H1 (cell line): ENCODE measurements around the gene GHRL. TPM values are rescaled to one million over a fixed set of nuclear protein-coding genes. Genes with fewer than 3 reads are reported as not detected.

ENCODE experiments used
- CTCF ChIA-PET: fragments of 300-600 bp; sonication (Branson Sonifier 250); formaldehyde crosslinking; loops from one replicate; lab custom pipeline; 2021; ENCODE audit not compliant: partially characterized antibody; lab: Charles Lee
- POLR2A ChIA-PET: fragments of 300-600 bp; sonication (Branson Sonifier 250); formaldehyde crosslinking; loops from one replicate; lab custom pipeline; 2021; ENCODE audit warnings: inconsistent platforms; ENCODE audit not compliant: partially characterized antibody; lab: Charles Lee
- DNase-seq, 2 experiments: peaks; one replicate each; pipeline versions ENCODE4 v3.0.0 to v3.0.0-alpha.2; 2010 to 2022; ENCODE audit warnings: low spot score in 2 of 2, low read depth in 1 of 2, mixed read lengths in 1 of 2
- FAIRE-seq: peaks from 2 replicates; lab custom pipeline; 2011; peaks lifted over from hg19 to GRCh38; lab: Jason Lieb, UNC
- H2AFZ ChIP-seq: 2 replicates; pipeline ENCODE4 v1.8.1; 2012; ENCODE audit warnings: low read length, inconsistent platforms
- H2AK5ac ChIP-seq: 2 replicates; pipeline ENCODE4 v1.6.1; 2013; ENCODE audit warnings: low read depth, low read length
- H2BK120ac ChIP-seq: replicated peaks from 2 replicates; pipeline ENCODE3; 2013; ENCODE audit warnings: low read depth, low read length, inconsistent platforms
- H2BK12ac ChIP-seq: 2 replicates; pipeline ENCODE4 v1.6.1; 2013; ENCODE audit warnings: low read depth, low read length
- H2BK15ac ChIP-seq: 2 replicates; pipeline ENCODE4 v1.6.1; 2013; ENCODE audit warnings: low read length
- H2BK20ac ChIP-seq: 2 replicates; pipeline ENCODE4 v1.6.1; 2013; ENCODE audit warnings: low read length
- H2BK5ac ChIP-seq: 2 replicates; pipeline ENCODE4 v1.6.1; 2013; ENCODE audit warnings: low read depth, low read length
- H3K14ac ChIP-seq: 2 replicates; pipeline ENCODE4 v1.6.1; 2013; ENCODE audit warnings: inconsistent platforms; ENCODE audit not compliant: insufficient read length
- H3K18ac ChIP-seq: 2 replicates; pipeline ENCODE4 v1.6.1; 2013; ENCODE audit warnings: low read length; ENCODE audit errors: extremely low read depth
- H3K23ac ChIP-seq: 2 replicates; pipeline ENCODE4 v1.6.1; 2013; ENCODE audit warnings: inconsistent platforms; ENCODE audit not compliant: insufficient read length
- H3K23me2 ChIP-seq: 2 replicates; pipeline ENCODE4 v1.6.1; 2013; ENCODE audit warnings: low read depth, low read length
- H3K27ac ChIP-seq: 2 replicates; pipeline ENCODE4 v1.6.1; 2011; ENCODE audit warnings: low read depth, low read length, inconsistent platforms
- H3K27me3 ChIP-seq, 4 experiments: replicated peaks in 1 of 4; 1 replicate in 1 of 4; 2 replicates in 3 of 4; pipeline versions ENCODE4 v1.6.1 to v1.8.1; 2011 to 2013; ENCODE audit warnings: low read length in 3 of 4, mild to moderate bottlenecking in 3 of 4, inconsistent platforms in 2 of 4, mixed read lengths in 2 of 4, moderate library complexity in 1 of 4; ENCODE audit not compliant: control insufficient read depth in 3 of 4, insufficient read depth in 3 of 4; ENCODE audit errors: extremely low read depth in 1 of 4
- H3K36me3 ChIP-seq, 4 experiments: 2 replicates each; pipeline versions ENCODE4 v1.6.1 to v1.8.1; 2011 to 2013; ENCODE audit warnings: mild to moderate bottlenecking in 4 of 4, low read length in 3 of 4, moderate library complexity in 2 of 4, control low read depth in 1 of 4, inconsistent platforms in 1 of 4; ENCODE audit not compliant: insufficient read depth in 4 of 4, control insufficient read depth in 2 of 4
- H3K4ac ChIP-seq: replicated peaks from 2 replicates; pipeline ENCODE3; 2013; ENCODE audit warnings: low read length, low read depth, mixed read lengths, inconsistent platforms; ENCODE audit not compliant: insufficient read length
- H3K4me1 ChIP-seq, 4 experiments: replicated peaks in 1 of 4; 1 replicate in 1 of 4; 2 replicates in 3 of 4; pipeline versions ENCODE4 v1.6.1 to v1.8.1; 2011 to 2013; ENCODE audit warnings: low read length in 3 of 4, inconsistent platforms in 2 of 4, mixed read lengths in 1 of 4; ENCODE audit not compliant: insufficient read depth in 4 of 4, control insufficient read depth in 3 of 4
- H3K4me2 ChIP-seq, 2 experiments: 2 replicates each; pipeline versions ENCODE4 v1.6.1 to v1.8.1; 2011 to 2013; ENCODE audit warnings: low read depth in 2 of 2, low read length in 2 of 2, control low read depth in 1 of 2, inconsistent platforms in 1 of 2, mild to moderate bottlenecking in 1 of 2; ENCODE audit not compliant: insufficient read depth in 1 of 2
- H3K4me3 ChIP-seq, 4 experiments: fragments of 200-600, 300-600 bp in 1 of 4; sonication (generic), shearing (Covaris generic), sonication (Bioruptor Twin) in 1 of 4; 2 replicates each; pipeline versions ENCODE4 v1.5.1 to v1.8.1; 2011 to 2016; ENCODE audit warnings: low read length in 4 of 4, low read depth in 3 of 4, control low read depth in 2 of 4, inconsistent platforms in 2 of 4, mild to moderate bottlenecking in 2 of 4, mixed read lengths in 1 of 4, moderate library complexity in 1 of 4; ENCODE audit not compliant: insufficient read depth in 2 of 4; ENCODE audit errors: extremely low read depth in 1 of 4
- H3K56ac ChIP-seq: replicated peaks from 2 replicates; pipeline ENCODE3; 2013; ENCODE audit warnings: low read depth, mild to moderate bottlenecking, mixed read lengths, low read length, inconsistent platforms; ENCODE audit not compliant: insufficient read length
- H3K79me1 ChIP-seq: 2 replicates; pipeline ENCODE4 v1.6.1; 2013; ENCODE audit warnings: low read depth, low read length, control low read depth
- H3K79me2 ChIP-seq, 2 experiments: 2 replicates each; pipeline versions ENCODE4 v1.6.1 to v1.8.1; 2012 to 2013; ENCODE audit warnings: low read length in 2 of 2, mild to moderate bottlenecking in 2 of 2, inconsistent platforms in 1 of 2; ENCODE audit not compliant: insufficient read depth in 2 of 2, control insufficient read depth in 1 of 2
- H3K9ac ChIP-seq, 4 experiments: replicated peaks in 1 of 4; 1 replicate in 1 of 4; 2 replicates in 3 of 4; pipeline versions ENCODE4 v1.6.1 to v1.8.1; 2011 to 2013; ENCODE audit warnings: low read depth in 3 of 4, low read length in 3 of 4, control low read depth in 2 of 4, mild to moderate bottlenecking in 2 of 4, moderate library complexity in 2 of 4, inconsistent platforms in 1 of 4; ENCODE audit errors: extremely low read depth in 1 of 4
- H3K9me3 ChIP-seq, 2 experiments: 2 replicates each; pipeline versions ENCODE4 v1.6.1 to v1.8.1; 2012 to 2013; ENCODE audit warnings: mild to moderate bottlenecking in 2 of 2, moderate library complexity in 2 of 2, control low read depth in 1 of 2, inconsistent platforms in 1 of 2, low read depth in 1 of 2, low read length in 1 of 2, mixed read lengths in 1 of 2; ENCODE audit not compliant: insufficient read depth in 2 of 2
- H4K20me1 ChIP-seq, 2 experiments: replicated peaks in 1 of 2; 2 replicates each; pipeline versions ENCODE3 to v1.8.1; 2011 to 2013; ENCODE audit warnings: inconsistent platforms in 2 of 2, low read length in 2 of 2, mild to moderate bottlenecking in 1 of 2; ENCODE audit not compliant: insufficient read depth in 2 of 2, control insufficient read depth in 1 of 2
- H4K5ac ChIP-seq: 2 replicates; pipeline ENCODE4 v1.6.1; 2013; ENCODE audit warnings: low read length, low read depth, mixed read lengths, inconsistent platforms; ENCODE audit not compliant: insufficient read length
- H4K8ac ChIP-seq: 2 replicates; pipeline ENCODE4 v1.8.0; 2013; ENCODE audit warnings: mild to moderate bottlenecking, moderate library complexity, low read length, inconsistent platforms; ENCODE audit not compliant: insufficient read depth; ENCODE audit errors: extremely low read depth
- H4K91ac ChIP-seq: replicated peaks from 2 replicates; pipeline ENCODE3; 2013; ENCODE audit warnings: low read length, mixed read lengths, inconsistent platforms; ENCODE audit not compliant: insufficient read length
- CBX8 ChIP-seq: fragments of 300-800, 300-1000 bp; sonication (generic); IDR thresholded peaks from 2 replicates; pipeline ENCODE4 v1.7.1; 2016; ENCODE audit warnings: low read depth, low read length, borderline replicate concordance
- HDAC6 ChIP-seq: IDR thresholded peaks from one replicate; pipeline ENCODE4 v1.7.1; 2012; ENCODE audit warnings: low read depth, mild to moderate bottlenecking, inconsistent platforms, low read length, moderate library complexity
- KDM1A ChIP-seq: fragments of 200-600, 300-600 bp; sonication (generic); IDR thresholded peaks from 2 replicates; pipeline ENCODE4 v1.7.1; 2016; ENCODE audit warnings: mild to moderate bottlenecking, low read length, borderline replicate concordance
- RAD21 ChIP-seq, 2 experiments: IDR thresholded peaks in 1 of 2; conservative IDR thresholded peaks in 1 of 2; 2 replicates each; pipeline ENCODE4 v1.6.1; 2011; ENCODE audit warnings: low read depth in 2 of 2, low read length in 2 of 2, improper control_type of control experiment in 1 of 2, inconsistent platforms in 1 of 2, mild to moderate bottlenecking in 1 of 2, moderate library complexity in 1 of 2
- WGBS, 2 experiments: shearing (Covaris generic) in 1 of 2; methylation state at CpG; one replicate each; pipeline versions ENCODE4 v1.1.6 to v1.1.7; 2013 to 2015; ENCODE audit warnings: low lambda C conversion rate in 2 of 2, mixed read lengths in 2 of 2, inconsistent platforms in 1 of 2, low coverage in 1 of 2, missing lambda C conversion rate in 1 of 2; ENCODE audit not compliant: insufficient replicate concordance in 2 of 2, insufficient coverage in 1 of 2, insufficient read length in 1 of 2; ENCODE audit errors: extremely low coverage in 1 of 2, missing lambda C conversion rate in 1 of 2; 5-methylcytosine and 5-hydroxymethylcytosine counted together
- polyA plus RNA-seq, 7 experiments: library from polyadenylated mRNA; depleted of rRNA in 3 of 7; stranded (reverse) in 5 of 7; unstranded in 2 of 7; fragments of >200 nt in 5 of 7; fragments of 200-250 nt in 2 of 7; gene quantifications; 1 replicate in 5 of 7; 2 replicates in 1 of 7; 4 replicates in 1 of 7; pipeline versions ENCODE4 v1.2.1 to v1.2.3, GENCODE V29; 2011 to 2013; ENCODE audit warnings: missing spikeins in 2 of 7, mixed read lengths in 2 of 7
- total RNA-seq: library from RNA; stranded (reverse); fragmentation: NEBNext Ultra II Directional; extraction: Animal tissue kit (Norgen Biotek cat#: 25700); gene quantifications from 2 replicates; pipeline ENCODE4 v1.2.1, GENCODE V29; 2021

Gene GHRL
- total and polyA plus RNA-seq, 2 of the 8 experiments (the other 6 are each of a cell fraction or from before 2014, with no cell fraction given), result 0.32 to 0.35 TPM

DNA sequence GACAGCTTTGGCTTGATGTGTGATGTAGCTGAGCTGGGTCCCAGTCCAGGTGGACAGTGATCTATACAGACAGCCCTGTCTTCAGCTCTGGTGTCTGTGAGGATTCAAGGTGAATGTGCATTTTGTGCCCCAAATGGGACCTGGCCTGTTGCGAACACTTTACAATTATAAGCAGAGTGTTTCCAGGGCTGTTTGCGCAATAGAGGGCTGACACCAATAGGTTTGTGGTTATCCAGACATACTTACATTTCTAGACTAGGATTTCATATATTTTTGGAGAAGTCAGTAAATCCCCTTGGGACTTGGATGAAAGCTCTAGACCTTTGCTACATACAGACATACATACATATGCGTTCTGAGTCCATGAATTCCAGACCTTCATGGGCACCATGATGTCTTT, 48.7 kb downstream of the GHRL start:
- no peak overlapping the region for H2AK5ac ChIP-seq
- peaks cover 4% of the 10 kb centered on the region; the same call in 1 of the 2 replicates for H3K23me2 ChIP-seq
- no peaks in the 10 kb centered on the region for H3K9me3 ChIP-seq
- H3K4me3 ChIP-seq, result no peak overlapping the region
- H3K4ac ChIP-seq, result no peak overlapping the region
- H3K4me2 ChIP-seq, result no peak overlapping the region
- FAIRE-seq (no peak), DNase-seq (no peak)
- WGBS, 2 experiments, result 67% methylated on average over 3 of the region's 3 CpGs; no CpG with 5 or more reads in 1 of the 2 experiments
- no peaks in the 10 kb centered on the region for H3K27me3 ChIP-seq
- H2BK120ac ChIP-seq, result no peak overlapping the region
- TF ChIP-seq KDM1A, result no peak
- TF ChIP-seq HDAC6, result no peak
- no peak for TF ChIP-seq CBX8
- no peak for TF ChIP-seq RAD21 (IDR thresholded peaks at IDR 0.05 in 1 of 2, conservative IDR thresholded peaks at IDR 0.05 in 1 of 2; ENCODE audit: low read depth in 2 of 2, low read length in 2 of 2)
- no peaks in the 10 kb centered on the region for H4K20me1 ChIP-seq
- H3K79me2 ChIP-seq, result no peaks in the 10 kb centered on the region
- H3K4me1 ChIP-seq, result peaks cover 0 to 5% (median 3%) of the 10 kb centered on the region in 4 experiments; a peak in 4 of 7 replicates
- no peak overlapping the region for H3K56ac ChIP-seq
- ChIA-PET POLR2A (interaction anchor here (1.0 kb wide), 1 partner anchor 15 kb away, joined by 3 read pairs; no protein-coding TSS in a partner anchor), CTCF (interaction anchor here (0.6 to 0.7 kb wide), 3 partner anchors 21 to 92 kb away, joined by 3 read pairs; no protein-coding TSS in a partner anchor)
- H3K79me1 ChIP-seq, result no peaks in the 10 kb centered on the region
- H3K9ac ChIP-seq, result no peak overlapping the region
- no peak overlapping the region for H2BK20ac ChIP-seq
- H4K5ac ChIP-seq, result no peak overlapping the region
- no peak overlapping the region for H3K23ac ChIP-seq
- no peak overlapping the region for H4K8ac ChIP-seq
- no peak overlapping the region for H2BK12ac ChIP-seq
- H3K18ac ChIP-seq, result no peak overlapping the region
- H3K36me3 ChIP-seq, result peaks cover 0 to 2% (median 0%) of the 10 kb centered on the region in 4 experiments; a peak in 1 of 8 replicates
- H2BK5ac ChIP-seq, result no peak overlapping the region
- no peak overlapping the region for H4K91ac ChIP-seq
- no peak overlapping the region for H2AFZ ChIP-seq
- no peak overlapping the region for H2BK15ac ChIP-seq
- no peak overlapping the region for H3K27ac ChIP-seq
- H3K14ac ChIP-seq, result no peak overlapping the region
